GM19438 (cell line): ENCODE measurements around the gene MADD.
A peak's percentile ranks its signal among the peaks of the same experiment; 100 is the strongest.

Source experiments
- ATAC-seq: cut with Tn5 transposase; IDR thresholded peaks from one replicate; pipeline ENCODE4 v1.9.1; 2021; ENCODE audit warnings: low read depth; ENCODE audit not compliant: unreplicated experiment

MADD gene

DNA sequence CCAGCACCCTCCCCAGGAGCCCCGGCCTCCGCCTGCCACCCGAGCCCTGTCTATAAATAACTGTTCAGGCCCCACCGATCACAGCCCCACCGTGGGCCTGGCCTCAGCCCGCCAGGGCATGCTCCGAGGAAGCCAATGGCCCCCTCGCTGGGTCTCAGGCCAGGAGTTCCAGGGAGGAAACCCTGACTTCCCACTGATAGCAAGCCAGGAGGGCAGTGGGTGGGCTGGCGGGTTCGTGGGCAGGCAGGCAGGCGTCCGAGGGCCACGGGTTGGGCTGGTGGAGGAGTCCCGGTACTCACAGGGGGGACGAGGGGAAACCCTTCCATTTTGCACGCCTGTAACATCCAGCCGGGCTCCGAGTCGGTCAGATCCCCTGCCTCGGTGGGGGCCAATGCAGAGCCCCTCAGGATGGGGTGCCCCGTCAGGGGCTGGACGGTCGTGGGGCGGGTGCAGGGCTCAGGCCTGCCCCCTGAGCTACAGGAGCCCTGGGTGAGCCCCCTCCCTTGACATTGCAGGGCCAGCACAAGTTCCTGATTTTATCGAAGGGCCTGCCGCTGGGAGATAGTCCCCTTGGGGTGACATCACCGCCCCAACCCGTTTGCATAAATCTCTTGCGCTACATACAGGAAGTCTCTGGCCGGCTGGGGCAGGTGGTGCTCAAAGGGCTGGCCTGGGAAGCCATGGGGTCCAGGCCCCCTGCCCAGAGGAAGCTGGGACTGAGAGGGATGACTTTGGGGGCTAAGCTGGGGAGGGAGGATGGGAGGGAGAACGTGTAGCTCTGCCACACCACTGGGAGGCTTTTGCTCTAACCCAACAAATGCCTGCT, 108.3 kb downstream of the MADD start, which contains the start of gene SPI1:
SPI1 (minus strand) TSS at position 538 of the 826 bp plus-strand sequence; CDS start at position 344, 194 bp downstream.
- ATAC-seq, result peak; percentile 68

DNA sequence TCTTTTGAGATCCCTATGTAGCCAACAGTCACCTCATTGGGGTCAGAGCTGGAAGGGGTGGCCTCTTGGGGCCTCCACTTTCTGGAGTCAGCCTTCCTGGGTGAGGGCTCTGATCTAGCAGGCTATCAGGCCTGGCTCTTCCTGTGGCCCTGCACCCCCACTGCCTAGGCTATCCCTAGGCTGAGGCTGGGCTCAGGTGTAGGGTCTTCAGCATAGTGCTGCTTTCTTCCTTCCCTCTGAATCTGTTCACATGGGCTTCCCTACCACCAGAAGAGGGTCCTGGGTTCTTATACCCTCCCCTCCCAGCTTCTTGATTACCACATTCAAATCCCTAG, 108.9 kb downstream of the MADD start:
- peak; percentile 2 for ATAC-seq

DNA sequence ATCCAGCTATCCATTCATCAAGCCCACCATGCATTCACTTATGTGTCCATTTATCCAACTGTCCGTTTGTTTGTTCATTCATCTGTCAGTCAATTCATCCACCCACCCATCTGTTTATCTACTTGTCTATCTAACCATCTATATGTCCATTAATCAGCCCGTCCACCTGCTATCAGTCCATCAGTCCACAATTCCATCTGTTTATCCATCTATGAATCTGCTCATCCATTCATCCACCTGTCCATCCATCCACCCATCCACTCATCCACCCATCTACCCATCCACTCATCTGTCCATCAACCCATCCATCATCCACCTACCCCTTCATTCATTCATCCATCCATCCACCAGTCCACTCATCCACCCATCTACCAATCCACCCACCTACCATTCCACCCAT, 109.4 kb downstream of the MADD start:
- no peak for ATAC-seq
